Trophoblast cell (in vitro differentiated cells and primary cell): Measurements from ENCODE around the gene MOV10.

ENCODE experiments used
- DNase-seq, 2 donors: peaks; one replicate each; pipeline ENCODE4 v3.0.0-alpha.2; 2016
- H2AFZ ChIP-seq: 2 replicates; pipeline ENCODE4 v1.6.1; 2013; ENCODE audit warnings: low read length, moderate library complexity, mild to moderate bottlenecking; ENCODE audit not compliant: insufficient read depth, poor library complexity
- H2AK5ac ChIP-seq: 2 replicates; pipeline ENCODE4 v1.6.1; 2013; ENCODE audit warnings: mild to moderate bottlenecking, low read length
- H2BK120ac ChIP-seq: 2 replicates; pipeline ENCODE4 v1.6.1; 2013; ENCODE audit warnings: low read length, mild to moderate bottlenecking, moderate library complexity; ENCODE audit not compliant: insufficient read depth, poor library complexity
- H2BK12ac ChIP-seq: 2 replicates; pipeline ENCODE4 v1.6.1; 2013; ENCODE audit warnings: mild to moderate bottlenecking, low read length, moderate library complexity
- H2BK5ac ChIP-seq: 2 replicates; pipeline ENCODE4 v1.6.1; 2013; ENCODE audit warnings: low read length, low read depth, moderate library complexity, mild to moderate bottlenecking; ENCODE audit not compliant: poor library complexity
- H3K14ac ChIP-seq: 2 replicates; pipeline ENCODE4 v1.6.1; 2013; ENCODE audit warnings: mild to moderate bottlenecking, low read length
- H3K18ac ChIP-seq: 2 replicates; pipeline ENCODE4 v1.6.1; 2013; ENCODE audit warnings: mild to moderate bottlenecking, low read length
- H3K23ac ChIP-seq: 2 replicates; pipeline ENCODE4 v1.6.1; 2013; ENCODE audit warnings: low read length
- H3K27ac ChIP-seq: 2 replicates; pipeline ENCODE4 v1.5.1; 2013; ENCODE audit warnings: low read depth, mild to moderate bottlenecking, inconsistent platforms, low read length, moderate library complexity
- H3K27me3 ChIP-seq: 2 replicates; pipeline ENCODE4 v1.6.1; 2013; ENCODE audit warnings: inconsistent platforms, mild to moderate bottlenecking, low read length, moderate library complexity; ENCODE audit not compliant: insufficient read depth
- H3K36me3 ChIP-seq, 2 experiments: 1 replicate in 1 of 2; 2 replicates in 1 of 2; pipeline ENCODE4 v1.6.1; 2013; ENCODE audit warnings: low read length in 2 of 2, mild to moderate bottlenecking in 2 of 2, moderate library complexity in 1 of 2; ENCODE audit not compliant: insufficient read depth in 2 of 2, control insufficient read depth in 1 of 2
- H3K4ac ChIP-seq: 2 replicates; pipeline ENCODE4 v1.6.1; 2013; ENCODE audit warnings: low read depth, mild to moderate bottlenecking, low read length, moderate library complexity
- H3K4me1 ChIP-seq, 2 experiments: 1 replicate in 1 of 2; 2 replicates in 1 of 2; pipeline ENCODE4 v1.6.1; 2013; ENCODE audit warnings: low read length in 2 of 2, mild to moderate bottlenecking in 2 of 2, moderate library complexity in 1 of 2; ENCODE audit not compliant: insufficient read depth in 2 of 2, control insufficient read depth in 1 of 2
- H3K4me2 ChIP-seq: 2 replicates; pipeline ENCODE4 v1.6.1; 2013; ENCODE audit warnings: inconsistent platforms, mild to moderate bottlenecking, low read length, moderate library complexity
- H3K4me3 ChIP-seq: 2 replicates; pipeline ENCODE4 v1.5.1; 2013; ENCODE audit warnings: mild to moderate bottlenecking, low read depth, low read length, inconsistent platforms
- H3K79me1 ChIP-seq: one replicate; pipeline ENCODE4 v1.6.1; 2013; ENCODE audit warnings: low read length
- H3K79me2 ChIP-seq: 2 replicates; pipeline ENCODE4 v1.6.1; 2013; ENCODE audit warnings: low read length, mild to moderate bottlenecking; ENCODE audit not compliant: control insufficient read depth, insufficient read depth, poor library complexity
- H3K9ac ChIP-seq: 2 replicates; pipeline ENCODE4 v1.6.1; 2013; ENCODE audit warnings: mild to moderate bottlenecking, low read length
- H3K9me3 ChIP-seq: 2 replicates; pipeline ENCODE4 v1.6.1; 2013; ENCODE audit warnings: low read depth, mild to moderate bottlenecking, control low read depth, inconsistent platforms, low read length; ENCODE audit not compliant: insufficient read depth
- H4K12ac ChIP-seq: 2 replicates; pipeline ENCODE4 v1.6.1; 2013; ENCODE audit warnings: low read depth, mild to moderate bottlenecking, low read length, moderate library complexity
- H4K8ac ChIP-seq: 2 replicates; pipeline ENCODE4 v1.6.1; 2013; ENCODE audit warnings: low read depth, mild to moderate bottlenecking, low read length, moderate library complexity
- H4K91ac ChIP-seq: one replicate; pipeline ENCODE4 v1.6.1; 2013; ENCODE audit warnings: low read depth, mild to moderate bottlenecking, low read length, moderate library complexity
- WGBS: extraction: QIAGEN DNeasy Blood & Tissue Kit; methylation state at CpG from one replicate; pipeline ENCODE4 v1.1.7; 2013; ENCODE audit warnings: missing lambda C conversion rate; ENCODE audit not compliant: insufficient read length, insufficient coverage; ENCODE audit errors: extremely low coverage; 5-methylcytosine and 5-hydroxymethylcytosine counted together

Gene MOV10

DNA sequence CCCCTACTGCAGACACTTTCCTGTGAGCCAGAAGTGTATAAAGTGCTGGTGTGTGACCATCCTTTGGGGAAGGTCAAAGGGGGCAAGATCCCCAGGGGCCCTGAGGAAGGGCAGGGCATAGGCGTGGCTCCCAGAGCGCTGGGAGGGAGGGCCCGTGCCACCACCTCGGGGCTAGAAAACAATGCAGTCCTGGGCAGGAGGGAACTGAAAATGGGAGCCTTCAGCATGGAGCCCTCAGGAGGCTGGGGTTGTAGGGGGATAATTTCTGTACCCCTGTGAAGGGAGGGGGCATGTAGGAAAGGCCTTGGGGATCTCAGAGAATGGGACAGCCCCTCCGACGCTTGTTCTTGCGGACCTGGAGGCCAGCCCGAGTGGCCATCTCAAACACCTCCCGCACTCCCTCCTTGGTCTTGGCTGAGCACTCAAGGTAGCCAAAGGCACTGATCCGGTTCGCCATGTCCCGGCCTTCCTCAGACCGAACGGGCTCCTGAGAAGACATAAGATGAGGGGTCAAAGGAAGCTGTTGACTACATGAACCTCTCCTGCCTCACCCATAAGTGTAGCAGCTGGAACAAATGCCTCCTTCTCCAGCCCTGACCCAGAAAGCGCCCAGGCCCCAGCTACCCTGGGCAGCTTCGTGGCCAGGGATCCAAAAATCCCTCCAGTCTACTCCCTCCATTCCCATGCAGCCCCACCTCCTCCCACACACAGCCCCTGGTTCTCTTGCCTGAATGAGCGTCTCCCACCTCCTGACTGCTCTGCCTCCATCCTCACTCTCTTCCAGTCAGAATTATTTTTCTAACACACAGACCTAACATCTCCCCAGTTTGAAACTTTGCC lies 27.0 kb downstream of the MOV10 start:
- Histone ChIP-seq H3K79me1 (peaks cover 24% of the 10 kb centered on the region), H3K14ac (no peak overlapping the region), H3K4me2 (peak overlapping the region; percentile 28), H3K4ac (no peak overlapping the region), H3K4me1 (peaks cover 51 to 57% of the 10 kb centered on the region in 2 experiments), H3K36me3 (peaks cover 47 to 59% of the 10 kb centered on the region in 2 experiments), H4K12ac (no peak overlapping the region), H3K27ac (peak overlapping the region; percentile 81), H3K9me3 (no peaks in the 10 kb centered on the region), H3K4me3 (no peak overlapping the region), H3K23ac (no peak overlapping the region), H2BK12ac (peak overlapping the region; percentile 7), H4K8ac (no peak overlapping the region), H4K91ac (peak overlapping the region; percentile 13), H2AK5ac (no peak overlapping the region), H3K9ac (no peak overlapping the region), H2BK120ac (no peak overlapping the region), H3K27me3 (no peaks in the 10 kb centered on the region), H2AFZ (no peak overlapping the region), H3K79me2 (peaks cover 20% of the 10 kb centered on the region), H2BK5ac (no peak overlapping the region), H3K18ac (no peak overlapping the region)
- DNase-seq: no peak
- WGBS: no CpG with 5 or more reads among the region's 17 CpGs

DNA sequence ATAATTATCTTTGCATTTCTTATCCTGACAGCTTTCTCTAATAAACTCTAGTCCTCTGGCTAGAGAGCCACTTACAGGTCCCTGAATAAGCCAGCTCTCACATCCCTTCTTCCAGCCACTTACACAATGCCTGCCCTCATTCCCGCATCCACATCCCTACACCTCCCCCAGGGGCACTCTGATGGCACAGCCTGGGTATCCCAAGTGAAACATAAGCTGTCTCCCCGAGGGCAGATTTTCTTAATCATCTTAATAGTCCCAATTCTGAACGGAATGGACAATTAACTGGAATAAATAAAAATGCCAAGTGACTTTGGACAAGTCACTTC lies 27.6 kb downstream of the MOV10 start:
- WGBS: no CpG with 5 or more reads among the region's 3 CpGs
- Histone ChIP-seq H2AK5ac (no peak overlapping the region), H3K79me2 (peaks cover 24% of the 10 kb centered on the region), H3K4me3 (no peak overlapping the region), H4K12ac (no peak overlapping the region), H3K27ac (no peak overlapping the region), H3K36me3 (peaks cover 42 to 53% of the 10 kb centered on the region in 2 experiments), H2AFZ (no peak overlapping the region), H3K23ac (no peak overlapping the region), H2BK5ac (no peak overlapping the region), H2BK120ac (no peak overlapping the region), H4K91ac (no peak overlapping the region), H3K4me2 (no peak overlapping the region), H2BK12ac (no peak overlapping the region), H3K14ac (no peak overlapping the region), H3K79me1 (peaks cover 29% of the 10 kb centered on the region), H4K8ac (no peak overlapping the region), H3K27me3 (no peaks in the 10 kb centered on the region), H3K4me1 (peaks cover 51 to 57% of the 10 kb centered on the region in 2 experiments), H3K4ac (no peak overlapping the region), H3K18ac (no peak overlapping the region), H3K9ac (no peak overlapping the region), H3K9me3 (no peaks in the 10 kb centered on the region)
- DNase-seq: peak; percentile 33 to 50

DNA sequence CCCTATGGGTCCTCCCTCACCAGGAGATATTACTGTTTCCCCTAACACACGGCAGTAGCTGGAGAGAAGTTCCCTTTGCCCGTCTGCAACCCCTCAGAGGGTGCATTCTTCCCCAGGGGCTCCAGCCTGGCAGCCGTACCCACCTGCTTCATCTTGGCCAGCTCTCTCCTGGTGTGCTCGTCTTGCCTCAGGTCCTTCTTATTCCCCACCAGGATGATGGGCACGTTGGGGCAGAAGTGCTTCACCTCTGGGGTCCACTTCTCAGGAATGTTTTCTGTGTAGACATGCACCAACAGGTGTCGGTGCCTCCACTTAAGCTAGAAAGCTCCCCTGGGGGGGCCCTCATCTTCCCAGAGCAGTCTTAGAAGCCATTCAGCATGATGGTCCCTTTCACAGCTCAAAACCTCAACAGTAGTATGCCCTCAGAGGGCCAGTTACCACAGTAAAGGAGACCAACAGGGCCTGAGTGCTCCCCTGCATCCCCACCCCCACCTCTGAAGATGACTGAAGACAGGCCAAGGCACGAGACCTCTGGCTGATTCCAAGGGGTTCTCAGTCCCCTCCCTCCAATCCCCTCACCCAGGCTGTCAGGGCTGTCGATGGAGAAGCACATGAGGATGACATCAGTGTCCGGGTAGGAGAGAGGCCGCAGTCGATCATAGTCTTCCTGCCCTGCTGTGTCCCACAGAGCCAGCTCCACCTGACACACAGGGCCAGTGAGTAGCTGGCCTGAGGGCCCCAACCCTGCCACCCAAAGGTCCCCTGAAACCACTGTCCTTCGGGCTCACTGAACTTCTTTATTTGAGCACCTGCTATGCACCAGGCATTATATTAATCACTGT lies 28.2 kb downstream of the MOV10 start:
- Histone ChIP-seq H2AK5ac (no peak overlapping the region), H3K79me2 (peaks cover 24% of the 10 kb centered on the region), H3K4me1 (peaks cover 53 to 59% of the 10 kb centered on the region in 2 experiments), H3K27ac (no peak overlapping the region), H3K79me1 (peaks cover 34% of the 10 kb centered on the region), H3K9ac (no peak overlapping the region), H4K91ac (no peak overlapping the region), H3K23ac (no peak overlapping the region), H3K4me2 (no peak overlapping the region), H3K14ac (no peak overlapping the region), H3K36me3 (peaks cover 42 to 53% of the 10 kb centered on the region in 2 experiments), H3K4me3 (no peak overlapping the region), H2BK5ac (no peak overlapping the region), H3K18ac (no peak overlapping the region), H3K9me3 (no peaks in the 10 kb centered on the region), H2BK120ac (no peak overlapping the region), H3K4ac (no peak overlapping the region), H2AFZ (no peak overlapping the region), H4K8ac (no peak overlapping the region), H4K12ac (no peak overlapping the region), H3K27me3 (no peaks in the 10 kb centered on the region), H2BK12ac (no peak overlapping the region)
- no CpG with 5 or more reads among the region's 12 CpGs for WGBS
- no peak for DNase-seq

DNA sequence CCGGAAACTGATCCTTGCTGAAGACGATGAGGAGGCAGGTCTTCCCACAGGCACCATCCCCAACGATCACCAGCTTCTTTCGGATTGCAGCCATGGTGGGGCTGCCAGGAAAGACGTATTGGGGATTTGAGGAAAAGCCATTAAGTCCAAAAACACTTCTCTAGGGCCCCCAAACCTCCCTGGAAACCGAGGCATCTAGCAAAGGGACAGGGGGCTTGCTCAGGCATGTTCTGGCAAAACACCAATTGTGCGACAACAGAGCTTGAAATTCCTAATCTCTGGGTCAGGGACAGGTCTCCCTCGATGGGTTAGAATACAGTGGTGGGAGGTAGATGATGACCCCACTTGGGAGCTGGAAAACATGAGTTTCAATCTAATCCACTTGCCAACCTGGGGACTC lies 29.2 kb downstream of the MOV10 start:
- H4K91ac ChIP-seq: peak overlapping the region; percentile 40
- H3K23ac ChIP-seq: no peak overlapping the region
- no peak overlapping the region for H3K27ac ChIP-seq
- no peak overlapping the region for H3K14ac ChIP-seq
- H4K12ac ChIP-seq: no peak overlapping the region
- H2BK12ac ChIP-seq: no peak overlapping the region
- H3K79me1 ChIP-seq: peaks cover 32% of the 10 kb centered on the region
- no peak overlapping the region for H2AFZ ChIP-seq
- H4K8ac ChIP-seq: no peak overlapping the region
- H2BK120ac ChIP-seq: no peak overlapping the region
- H3K36me3 ChIP-seq: peaks cover 34 to 43% of the 10 kb centered on the region in 2 experiments
- peak overlapping the region; percentile 59 for H3K4ac ChIP-seq
- no peaks in the 10 kb centered on the region for H3K9me3 ChIP-seq
- H3K4me1 ChIP-seq: peaks cover 43 to 51% of the 10 kb centered on the region in 2 experiments
- no peak overlapping the region for H3K4me2 ChIP-seq
- no peak for DNase-seq
- no CpG with 5 or more reads among the region's 8 CpGs for WGBS
- H3K79me2 ChIP-seq: peaks cover 24% of the 10 kb centered on the region
- H3K27me3 ChIP-seq: no peaks in the 10 kb centered on the region
- peak overlapping the region; percentile 25 for H3K18ac ChIP-seq
- no peak overlapping the region for H2AK5ac ChIP-seq
- peak overlapping the region; percentile 24 for H2BK5ac ChIP-seq
- H3K9ac ChIP-seq: peak overlapping the region; percentile 20
- no peak overlapping the region for H3K4me3 ChIP-seq
